IPS-NIHi11 (cell line): ENCODE results near the gene MOBP.
A peak's percentile ranks its signal among the peaks of the same experiment; 100 is the strongest.

Experiments
- DNase-seq: peaks from one replicate; pipeline ENCODE4 v3.0.0; 2012; ENCODE audit warnings: mixed read lengths, low spot score

The MOBP gene

DNA sequence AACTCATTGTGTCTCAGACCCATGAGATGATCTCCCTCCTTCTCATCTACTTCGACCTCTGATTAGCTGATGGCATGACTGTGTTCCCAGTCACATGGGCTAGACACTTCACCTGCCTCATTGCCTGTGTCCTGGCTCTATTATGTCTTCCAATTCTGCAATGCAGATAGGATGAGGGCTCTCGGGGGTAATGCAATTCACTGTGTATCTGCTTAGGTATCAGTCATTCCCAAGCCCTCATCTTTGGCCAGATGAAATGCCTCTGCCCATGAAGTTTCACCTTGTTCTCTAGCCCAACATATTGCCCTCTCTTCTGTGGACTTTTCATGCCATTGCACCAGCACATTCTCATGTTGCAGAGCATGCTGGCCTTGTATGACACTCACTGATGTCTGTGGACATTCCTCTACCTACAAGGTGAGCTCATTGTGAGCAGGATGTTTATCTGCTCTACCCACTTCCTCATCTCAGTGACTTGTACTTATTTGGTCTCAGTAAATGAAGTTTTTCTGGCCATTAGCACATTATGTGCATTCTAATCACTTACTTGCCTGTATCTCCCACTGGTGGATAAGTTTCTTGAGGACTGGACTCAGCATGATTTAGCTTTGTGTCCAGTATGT, 32.3 kb downstream of the MOBP start:
- DNase-seq, result no peak

DNA sequence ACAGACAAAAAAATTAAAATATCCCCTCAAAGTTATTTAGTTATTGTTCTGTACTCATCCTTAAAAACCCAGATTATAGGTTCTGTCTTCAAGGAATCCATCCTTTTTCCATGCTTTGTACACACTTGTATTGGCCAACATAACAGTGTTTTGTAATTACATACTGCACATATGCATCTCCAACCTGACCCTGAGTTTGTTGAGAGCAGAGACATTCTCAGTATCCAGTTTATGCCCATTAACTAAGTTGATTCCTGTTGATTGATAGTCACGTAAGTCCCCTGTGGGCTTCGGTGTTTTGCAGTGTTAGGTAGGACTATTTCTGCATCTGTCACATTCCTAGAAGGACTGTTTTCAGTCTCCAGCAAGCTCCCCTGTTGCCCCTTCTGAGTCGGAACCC, 33.6 kb downstream of the MOBP start:
- no peak for DNase-seq

DNA sequence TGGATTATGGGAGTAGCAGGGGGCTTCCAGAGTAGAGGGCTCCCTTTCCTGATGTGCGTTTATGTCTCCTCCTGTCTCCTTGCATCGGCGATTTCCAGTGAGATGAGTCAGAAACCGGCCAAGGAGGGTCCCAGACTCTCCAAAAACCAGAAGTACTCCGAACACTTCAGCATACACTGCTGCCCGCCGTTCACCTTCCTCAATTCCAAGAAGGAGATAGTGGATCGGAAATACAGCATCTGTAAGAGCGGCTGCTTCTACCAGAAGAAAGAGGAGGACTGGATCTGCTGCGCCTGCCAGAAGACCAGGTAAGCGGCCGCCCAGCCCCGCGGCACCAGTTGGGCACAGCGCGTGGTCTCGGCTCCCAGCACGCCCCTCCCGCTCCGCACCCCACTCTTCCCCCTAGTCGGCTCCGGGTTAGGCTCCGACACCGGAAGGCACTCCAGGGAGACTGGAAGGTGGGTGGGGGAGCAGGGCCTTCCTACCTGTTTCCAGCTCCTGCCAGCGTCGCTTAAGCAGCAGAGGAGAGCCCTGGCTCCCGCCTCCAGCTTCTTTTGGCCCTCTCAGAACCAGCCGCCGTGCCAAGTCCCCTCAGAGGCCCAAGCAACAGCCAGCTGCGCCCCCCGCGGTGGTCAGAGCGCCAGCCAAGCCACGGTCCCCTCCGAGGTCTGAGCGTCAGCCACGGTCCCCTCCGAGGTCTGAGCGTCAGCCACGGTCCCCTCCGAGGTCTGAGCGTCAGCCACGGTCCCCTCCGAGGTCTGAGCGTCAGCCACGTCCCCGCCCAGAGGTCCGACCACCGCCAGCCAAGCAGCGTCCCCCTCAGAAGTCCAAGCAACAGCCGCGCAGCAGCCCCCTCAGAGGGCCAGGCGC, 34.7 kb downstream of the MOBP start:
- peak; percentile 13 for DNase-seq

DNA sequence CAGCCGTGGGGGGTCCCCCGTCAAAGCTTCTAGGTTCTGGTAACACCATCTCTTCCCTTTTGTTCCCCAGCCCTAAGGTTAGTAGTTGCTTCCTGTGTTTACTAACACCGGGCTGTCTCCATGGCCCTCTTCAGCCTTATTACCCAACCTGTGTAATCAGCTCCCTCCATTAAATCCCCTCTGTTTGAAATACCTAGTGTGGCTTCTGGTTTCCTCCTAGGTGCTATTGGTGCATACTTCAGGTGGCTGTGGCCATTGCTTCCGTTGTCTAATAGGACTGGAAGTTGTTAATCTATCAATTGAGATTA, 35.3 kb downstream of the MOBP start:
- DNase-seq, result peak; percentile 14

DNA sequence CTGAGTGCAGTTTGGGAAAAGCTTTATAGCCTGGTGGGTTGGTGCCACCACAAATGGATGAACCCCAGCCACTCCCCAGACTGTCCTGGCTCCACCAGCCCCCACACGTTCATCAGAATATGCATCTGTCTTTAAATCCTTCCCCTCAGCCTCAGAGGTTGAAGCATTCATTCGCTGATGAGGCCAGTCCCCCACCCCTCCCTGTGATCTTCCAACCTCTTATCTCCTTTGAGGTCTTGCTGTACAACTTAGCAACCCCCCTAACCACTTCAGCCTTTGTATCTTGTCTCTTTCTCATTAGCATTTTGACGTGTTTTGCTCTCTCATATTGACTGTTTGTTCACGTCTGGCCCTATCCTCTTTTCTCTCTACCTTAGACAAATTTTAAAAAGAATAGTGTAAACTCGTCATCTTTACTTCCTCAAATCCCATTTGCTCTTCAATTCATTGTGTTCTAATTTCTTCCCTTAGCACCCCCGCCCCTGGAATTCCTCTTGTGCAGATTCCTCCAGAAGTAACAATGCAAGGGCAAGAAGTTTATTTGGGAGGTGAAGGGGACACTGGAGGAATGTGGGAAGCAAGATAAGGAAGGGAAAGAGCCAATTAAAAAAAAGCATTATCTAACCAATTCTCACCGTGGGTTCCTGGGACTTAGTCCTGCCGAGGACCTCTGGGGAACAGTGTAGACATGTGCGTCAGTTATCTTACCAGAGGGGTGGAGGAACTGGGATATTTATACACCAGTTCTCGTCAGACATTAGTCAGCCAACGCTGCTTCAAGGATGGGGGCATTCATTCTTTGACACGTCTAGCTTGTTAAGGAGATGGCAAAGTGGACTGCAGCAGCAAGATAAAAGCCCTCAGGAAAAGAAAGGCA, 38.6 kb downstream of the MOBP start:
- DNase-seq, result peak; percentile 28

DNA sequence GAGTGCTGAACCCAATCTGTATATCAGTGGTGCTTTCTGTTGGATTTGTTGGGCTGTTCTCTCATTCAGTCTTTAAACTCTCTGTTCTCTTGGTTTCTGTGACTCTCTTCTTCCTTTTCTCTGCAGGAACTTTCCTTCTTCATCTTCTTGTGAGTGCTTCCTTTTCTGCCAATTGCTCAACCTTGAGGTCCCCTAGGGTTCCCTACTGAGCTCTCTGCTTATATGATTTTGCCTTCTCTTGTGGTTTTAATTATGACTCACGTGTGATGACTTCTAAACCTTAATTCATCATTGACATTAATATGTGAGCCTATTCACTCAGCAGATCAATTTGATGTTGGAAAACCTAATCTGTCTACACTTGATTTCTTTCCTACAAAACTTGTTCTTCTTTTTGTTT, 39.4 kb downstream of the MOBP start:
- no peak for DNase-seq

DNA sequence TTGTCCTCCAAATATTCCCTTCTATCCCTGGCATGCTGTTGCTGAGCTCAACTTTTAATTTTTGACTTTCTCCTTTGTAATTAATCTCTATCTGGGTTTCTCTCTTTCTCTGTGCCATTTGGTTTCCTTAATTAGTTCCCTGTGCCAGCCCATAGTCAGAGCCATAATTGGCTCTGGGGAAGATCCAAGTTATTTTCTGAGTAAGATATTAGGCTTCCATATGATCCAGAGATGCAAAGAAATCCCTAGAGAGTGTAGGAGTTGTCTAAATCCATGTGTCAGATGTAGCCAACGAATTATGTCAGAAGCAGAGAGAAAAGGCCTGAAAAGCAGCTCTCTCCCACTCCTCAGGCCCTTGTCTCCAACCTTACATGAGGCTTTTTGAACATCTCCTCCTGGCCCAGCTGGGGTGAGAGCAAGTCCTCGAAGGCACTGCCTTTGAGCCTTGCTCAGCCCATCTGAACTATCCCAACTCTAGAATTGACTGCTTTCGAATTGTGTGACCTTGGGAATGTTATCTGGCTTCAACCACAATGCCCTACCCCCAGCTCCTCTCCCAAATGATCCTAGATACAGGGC, 46.4 kb downstream of the MOBP start:
- no peak for DNase-seq

DNA sequence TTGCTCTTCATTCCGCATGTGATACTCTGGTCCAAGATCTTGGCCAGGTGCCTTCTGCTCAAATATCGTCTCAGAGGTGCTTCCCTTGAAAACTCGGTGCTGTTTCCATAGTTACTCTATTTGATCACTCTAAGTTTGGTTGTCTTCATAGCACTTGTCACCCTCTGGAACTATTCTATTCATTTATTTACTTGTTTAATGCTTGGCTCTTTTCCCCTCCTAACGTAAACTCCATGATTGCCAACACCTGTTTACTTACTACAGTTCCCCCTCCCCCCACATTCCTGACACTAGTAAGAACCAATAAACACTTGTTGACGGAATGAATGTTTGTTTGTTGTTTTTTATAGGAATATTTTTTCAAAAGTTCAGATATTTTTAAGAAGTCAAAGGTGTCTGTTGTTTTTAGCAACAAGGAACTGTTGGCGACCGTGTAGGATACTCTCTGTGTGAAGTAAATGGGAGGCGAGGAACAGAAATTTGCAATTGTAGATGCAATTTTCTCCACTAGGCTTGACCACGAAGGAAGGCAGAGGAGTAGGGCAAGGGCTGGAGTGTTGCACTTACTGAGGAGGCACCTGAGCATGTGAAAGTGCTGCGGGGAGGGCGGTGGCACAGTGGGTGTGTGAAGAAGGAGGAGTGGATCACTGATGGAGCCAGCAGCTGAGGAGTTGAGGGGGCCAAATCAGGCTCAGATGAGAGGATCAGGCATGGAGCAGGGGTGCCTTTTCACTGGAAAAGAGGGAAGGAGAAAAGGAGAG, 48.4 kb downstream of the MOBP start:
- peak; percentile 18 for DNase-seq

DNA sequence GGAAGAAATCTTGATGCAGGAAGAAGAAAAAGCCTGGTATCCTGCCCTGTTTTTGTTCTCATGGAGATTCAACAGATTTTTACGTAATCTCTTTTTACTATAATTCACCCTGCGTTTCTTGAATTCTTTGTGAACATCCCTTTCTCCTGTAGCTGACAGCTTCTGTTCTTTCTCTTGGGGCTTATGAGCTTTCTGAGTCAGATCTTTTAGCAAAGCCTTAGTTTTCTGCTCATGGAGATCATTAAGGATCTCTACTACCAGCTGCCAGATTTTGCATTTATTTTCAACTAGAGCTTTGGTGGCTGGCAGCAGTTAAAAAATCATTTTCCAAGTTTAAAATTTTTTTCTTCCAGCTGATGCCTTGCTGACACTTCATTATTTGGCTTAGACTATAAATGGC, 51.6 kb downstream of the MOBP start:
- DNase-seq, result no peak

DNA sequence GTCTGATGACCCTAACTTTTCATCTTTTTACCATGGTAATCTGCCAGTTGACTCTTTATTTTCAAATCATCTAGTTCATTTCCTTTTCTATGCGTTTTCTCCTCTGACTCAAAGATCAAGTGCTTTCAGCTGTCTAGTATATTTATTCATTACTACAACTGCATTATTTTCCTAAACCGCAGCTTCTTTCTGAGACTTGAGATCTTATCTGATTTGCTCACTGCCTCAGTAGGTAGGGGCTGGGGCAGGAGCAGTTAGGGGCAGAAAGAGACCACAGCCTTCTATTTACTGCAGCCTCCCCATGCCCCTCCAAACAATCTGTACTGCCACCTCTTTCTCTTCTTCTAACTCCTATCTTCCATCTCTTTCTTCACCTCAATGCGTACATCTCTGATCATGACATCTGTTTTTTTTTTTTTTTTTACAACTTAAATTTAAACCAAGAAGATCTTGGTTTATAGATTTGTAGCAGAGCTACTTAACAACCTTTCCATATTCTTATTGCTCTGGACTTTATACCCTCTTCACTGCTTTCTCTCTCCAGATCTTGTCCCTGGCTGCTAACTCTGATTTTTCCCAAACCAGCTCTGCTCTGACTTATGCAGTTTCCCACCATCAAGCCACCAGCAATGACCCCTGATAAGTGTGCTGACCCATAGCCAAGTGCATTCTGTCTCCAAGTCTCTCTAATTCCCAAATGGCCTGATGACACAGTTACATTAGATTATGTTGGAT, 52.2 kb downstream of the MOBP start:
- DNase-seq, result no peak

DNA sequence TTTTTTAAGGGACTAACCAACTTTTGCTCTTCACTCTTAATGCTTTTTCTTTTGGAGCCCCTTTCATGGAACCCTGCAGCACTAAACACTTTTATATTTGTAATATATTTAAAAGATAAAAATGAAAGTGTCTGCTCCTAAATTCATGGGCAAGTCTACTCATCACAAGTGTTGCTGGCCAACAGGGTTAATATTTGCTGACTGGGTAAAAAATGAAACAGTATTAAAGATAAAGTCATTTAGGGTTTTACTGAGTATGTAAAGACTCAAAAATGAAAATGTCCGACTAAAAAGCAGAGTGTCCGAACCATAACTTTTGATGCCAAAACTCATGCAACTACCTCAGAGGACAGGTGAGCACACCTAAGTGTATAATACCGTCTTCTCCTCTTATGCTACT, 54.0 kb downstream of the MOBP start:
- DNase-seq, result no peak

DNA sequence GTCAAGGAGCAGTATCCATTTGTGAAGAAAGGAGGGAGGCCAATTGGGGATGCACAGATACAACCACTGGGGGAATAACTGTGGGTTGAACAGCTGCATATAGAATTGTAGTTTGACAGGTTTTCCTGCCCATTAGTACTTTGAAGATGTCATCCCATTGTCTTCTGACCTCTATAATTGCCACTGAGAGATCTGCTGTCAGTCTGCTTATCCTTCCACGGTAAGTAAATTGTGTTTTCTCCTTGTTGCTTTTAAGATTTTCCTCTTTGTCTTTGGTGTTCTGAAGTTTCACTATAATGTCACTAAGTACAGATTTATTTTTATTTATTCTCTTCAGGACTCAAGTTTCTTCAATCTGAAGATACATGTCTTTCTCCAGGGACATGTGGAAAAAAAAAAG, 56.6 kb downstream of the MOBP start:
- DNase-seq, result no peak

DNA sequence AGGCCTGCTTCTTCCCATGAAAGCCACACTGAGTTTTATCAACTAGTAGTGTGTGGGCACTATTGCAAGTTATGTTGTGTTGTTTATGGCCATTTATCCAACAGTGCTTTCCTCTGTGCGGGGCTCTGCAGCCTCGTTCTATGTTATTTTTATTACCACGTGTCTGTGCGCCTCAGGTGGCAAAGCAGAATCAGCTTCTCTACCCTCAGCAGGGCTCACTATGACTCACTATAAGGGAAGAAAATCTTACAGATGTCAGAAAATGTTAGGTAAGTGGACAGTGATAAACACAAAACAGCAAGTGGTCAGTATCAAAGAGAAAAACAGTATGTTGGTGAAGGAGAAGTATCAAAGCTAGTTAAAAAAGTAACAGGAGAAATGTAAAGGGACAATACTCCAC, 61.4 kb downstream of the MOBP start:
- DNase-seq, result no peak

DNA sequence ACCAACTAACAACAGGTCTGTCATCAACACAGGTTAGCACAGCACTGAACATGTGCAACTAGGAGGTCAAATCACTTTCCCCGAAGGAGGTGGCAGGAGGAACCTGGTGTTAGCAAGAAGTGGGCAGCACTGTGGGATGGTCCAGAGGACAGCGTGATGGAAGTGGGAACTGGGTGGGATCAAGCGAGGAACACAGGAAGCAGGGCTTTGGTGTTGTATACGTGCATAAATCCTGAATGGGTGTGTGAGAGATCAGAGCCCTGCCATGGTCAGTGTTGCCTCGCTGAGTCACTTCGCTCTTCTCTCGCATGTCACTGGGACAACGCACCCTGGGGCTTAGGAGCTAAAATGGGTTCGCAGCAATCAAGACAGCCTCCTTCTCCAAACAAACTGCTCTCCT, 62.1 kb downstream of the MOBP start:
- DNase-seq, result no peak

DNA sequence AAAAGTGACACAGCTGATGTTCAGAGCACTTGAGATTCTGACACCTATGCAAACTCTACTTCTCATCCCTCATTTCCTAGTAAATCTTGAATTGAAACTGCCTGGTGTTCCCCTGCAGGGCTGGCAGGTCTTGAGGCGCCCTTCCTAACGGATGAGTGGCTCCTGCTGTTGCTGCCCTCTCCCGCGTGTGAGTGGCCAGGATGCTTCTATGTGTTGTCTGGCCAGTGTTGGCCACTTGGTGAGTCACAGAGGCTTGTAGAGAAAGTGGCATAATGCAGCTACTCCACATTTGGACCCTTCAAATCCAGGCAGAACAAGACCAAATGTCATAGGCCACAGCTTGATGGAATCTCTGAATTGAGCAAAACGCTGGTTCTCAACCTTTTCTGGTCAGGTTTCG, 63.6 kb downstream of the MOBP start:
- no peak for DNase-seq

DNA sequence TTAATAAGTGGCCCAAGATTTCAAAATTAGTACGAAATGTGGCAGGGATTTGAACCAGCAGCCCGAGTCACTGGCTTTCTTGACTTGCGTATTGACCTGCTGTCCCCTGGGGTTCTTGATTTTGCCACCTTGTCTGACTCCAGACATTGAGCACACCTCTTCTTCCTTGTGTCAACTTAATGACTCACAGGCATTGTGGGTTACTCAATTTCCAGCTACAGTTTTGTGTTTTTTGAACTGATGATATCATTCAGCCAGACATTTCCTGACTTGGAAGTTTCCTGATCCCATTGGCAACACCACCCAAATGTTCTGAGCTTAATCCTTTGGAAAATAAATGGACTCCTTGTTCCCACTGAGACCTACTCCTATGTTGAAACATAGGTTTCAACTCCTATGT, 64.2 kb downstream of the MOBP start:
- no peak for DNase-seq

DNA sequence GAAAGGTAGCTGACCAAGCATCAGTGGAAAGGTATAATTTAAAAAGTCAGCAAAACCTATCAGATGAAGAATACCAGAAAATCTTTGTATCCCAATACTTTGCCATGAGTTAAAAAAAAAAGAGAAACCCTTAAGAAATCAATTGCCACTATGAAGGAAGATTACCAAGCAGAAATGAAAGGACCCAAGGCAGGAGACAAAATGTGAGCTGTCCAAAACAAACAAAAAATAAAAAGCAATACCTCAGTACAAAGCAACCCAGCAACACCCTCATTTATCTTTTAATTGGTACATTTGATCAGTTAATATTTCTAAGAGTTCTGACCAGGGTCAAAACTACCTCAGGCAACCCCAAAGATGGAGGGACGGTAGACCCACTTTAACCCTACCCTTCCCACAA, 65.3 kb downstream of the MOBP start:
- no peak for DNase-seq

DNA sequence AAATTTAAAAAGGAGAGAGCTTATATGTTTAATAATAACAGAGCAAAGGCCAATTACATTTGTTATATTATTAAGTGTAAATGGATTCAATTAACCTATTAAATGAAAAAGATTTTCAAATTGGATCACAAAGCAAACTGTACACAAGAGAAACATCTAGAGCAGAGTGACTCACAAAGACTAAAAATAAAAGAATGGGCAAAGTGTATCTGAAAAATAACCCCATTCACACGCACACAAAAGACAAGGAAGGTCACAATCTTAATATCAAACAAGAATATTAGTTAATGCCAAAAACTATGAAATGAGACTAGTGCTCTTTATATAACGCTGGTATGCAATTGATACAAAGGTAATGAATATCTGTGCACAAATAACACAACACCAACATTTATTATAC, 65.7 kb downstream of the MOBP start:
- no peak for DNase-seq

DNA sequence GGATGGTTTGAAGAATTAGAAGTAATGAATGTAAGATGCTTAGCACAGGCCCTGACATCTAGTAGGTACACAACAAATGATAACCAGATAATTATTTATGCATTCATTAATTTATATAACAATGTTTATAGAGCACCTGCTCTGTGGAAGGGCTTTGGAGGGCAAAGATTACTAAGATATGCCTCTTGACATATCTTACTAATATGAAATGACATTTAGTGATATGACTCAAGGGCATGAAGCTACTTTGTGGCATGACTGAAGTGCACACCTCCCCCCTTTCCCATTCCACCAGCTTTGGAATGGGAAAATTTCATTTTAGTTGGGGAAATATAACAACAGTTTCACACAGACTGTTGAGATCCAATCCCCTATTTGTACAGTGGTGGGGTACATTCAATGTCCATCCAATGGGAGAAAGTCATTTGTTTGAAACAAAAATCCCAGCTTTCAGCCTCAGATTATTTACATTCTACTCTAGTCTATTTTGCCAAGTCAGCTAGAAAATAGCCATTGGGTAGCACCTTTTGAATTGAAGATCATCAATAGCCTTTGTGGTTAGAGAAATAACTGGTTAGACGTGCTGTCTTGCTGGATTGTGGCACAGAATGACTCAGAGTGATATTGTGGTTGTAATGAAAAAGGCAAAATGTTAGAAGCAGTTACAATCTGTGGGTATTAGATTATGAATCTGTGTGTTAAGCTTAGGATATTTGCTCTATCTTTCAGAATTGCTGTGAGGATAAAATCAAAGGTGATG, 72.9 kb downstream of the MOBP start:
- no peak for DNase-seq

DNA sequence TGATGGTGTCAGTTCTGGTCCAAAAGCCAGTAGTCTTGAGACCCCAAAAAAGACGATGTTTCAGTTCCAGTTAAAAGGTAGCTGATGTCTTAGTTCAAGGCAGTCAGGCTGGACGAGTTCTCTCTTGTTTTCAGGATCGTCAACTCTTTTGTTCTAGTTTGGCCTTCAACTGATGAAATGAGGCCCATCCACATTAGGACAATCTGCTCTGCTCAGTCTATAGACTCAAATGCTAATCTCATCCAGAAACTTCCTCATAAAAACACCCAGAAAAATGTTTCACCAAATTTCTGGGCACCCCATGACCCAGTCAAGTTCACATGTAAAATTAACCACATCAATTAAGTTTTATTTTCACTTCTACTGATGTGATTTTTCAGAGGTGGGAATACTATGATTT, 74.0 kb downstream of the MOBP start:
- DNase-seq, result no peak
